HG03196 (cell line): ENCODE measurements around the gene ERCC2.

Experiments
- ATAC-seq: cut with Tn5 transposase; IDR thresholded peaks from one replicate; pipeline ENCODE4 v1.9.1; 2021; ENCODE audit not compliant: unreplicated experiment

The ERCC2 gene

DNA sequence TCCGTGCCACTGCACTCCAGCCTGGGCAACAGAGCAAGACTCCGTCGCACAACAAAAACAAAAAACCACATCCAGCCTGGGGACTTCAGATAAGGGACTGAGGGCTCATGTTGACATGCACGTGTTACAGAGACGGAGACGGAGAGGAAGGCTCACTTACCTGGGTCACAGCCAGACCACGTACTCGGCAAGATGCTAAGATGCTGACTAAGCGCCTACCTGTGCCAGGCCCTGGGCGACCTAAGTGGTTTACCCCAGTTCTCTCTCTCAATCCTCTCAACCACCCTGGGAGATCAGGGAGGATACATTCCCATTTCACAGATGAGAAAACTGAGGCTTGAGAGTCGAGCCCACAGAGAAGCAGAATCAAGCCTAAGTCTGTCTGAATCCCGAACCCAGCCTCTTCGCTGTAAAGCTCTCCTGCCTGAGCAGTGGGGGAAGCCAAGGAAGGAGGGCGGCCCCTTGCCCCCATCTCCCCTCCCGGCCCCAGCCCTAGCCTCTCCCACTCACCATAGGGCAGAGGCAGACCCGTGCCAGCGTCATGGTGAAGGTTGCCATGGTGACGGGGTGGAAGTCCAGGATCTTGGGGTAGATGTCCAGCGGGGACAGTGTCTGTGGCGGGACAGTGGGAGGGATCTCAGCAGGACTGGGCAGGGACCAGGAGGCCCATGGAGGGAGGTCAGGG is 13.5 kb downstream of the ERCC2 start:
- ATAC-seq, result no peak

DNA sequence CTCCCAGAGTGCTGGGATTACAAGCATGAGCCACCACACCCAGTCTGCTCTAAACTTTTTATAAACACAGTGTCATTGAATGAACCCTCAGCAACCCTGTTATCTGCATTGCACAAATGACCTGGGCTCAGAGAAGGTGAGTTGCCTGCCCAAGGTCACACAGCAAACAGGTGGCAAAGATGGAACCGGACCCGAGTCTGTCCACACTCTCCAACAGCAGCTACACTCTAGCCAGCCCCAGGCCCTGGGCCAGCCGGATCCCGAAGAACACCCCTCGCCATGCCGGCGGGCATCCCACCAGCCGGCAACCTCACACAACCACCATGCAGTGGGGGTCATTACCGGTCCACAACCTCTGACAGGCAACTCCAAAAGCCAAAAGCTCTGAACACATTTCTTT is 14.5 kb downstream of the ERCC2 start:
- ATAC-seq, result no peak

DNA sequence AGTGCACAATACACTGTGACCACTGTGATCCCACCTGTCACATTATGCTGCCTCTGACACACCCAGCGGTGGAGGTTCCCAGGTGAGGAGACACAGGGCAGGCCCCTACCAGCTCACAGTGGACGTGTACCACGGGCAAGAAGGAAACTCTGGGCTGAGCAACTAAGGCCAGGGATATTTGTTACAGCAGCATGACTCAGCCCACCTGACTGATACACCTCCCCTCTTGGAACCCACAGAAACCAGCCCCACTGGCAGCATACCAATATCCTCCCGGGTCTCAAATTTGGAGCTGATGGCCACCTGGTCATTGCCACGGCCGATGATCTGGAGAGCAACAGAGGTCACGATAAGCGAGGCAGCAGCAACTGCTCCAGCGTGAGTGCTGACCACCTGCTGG is 15.0 kb downstream of the ERCC2 start:
- no peak for ATAC-seq

DNA sequence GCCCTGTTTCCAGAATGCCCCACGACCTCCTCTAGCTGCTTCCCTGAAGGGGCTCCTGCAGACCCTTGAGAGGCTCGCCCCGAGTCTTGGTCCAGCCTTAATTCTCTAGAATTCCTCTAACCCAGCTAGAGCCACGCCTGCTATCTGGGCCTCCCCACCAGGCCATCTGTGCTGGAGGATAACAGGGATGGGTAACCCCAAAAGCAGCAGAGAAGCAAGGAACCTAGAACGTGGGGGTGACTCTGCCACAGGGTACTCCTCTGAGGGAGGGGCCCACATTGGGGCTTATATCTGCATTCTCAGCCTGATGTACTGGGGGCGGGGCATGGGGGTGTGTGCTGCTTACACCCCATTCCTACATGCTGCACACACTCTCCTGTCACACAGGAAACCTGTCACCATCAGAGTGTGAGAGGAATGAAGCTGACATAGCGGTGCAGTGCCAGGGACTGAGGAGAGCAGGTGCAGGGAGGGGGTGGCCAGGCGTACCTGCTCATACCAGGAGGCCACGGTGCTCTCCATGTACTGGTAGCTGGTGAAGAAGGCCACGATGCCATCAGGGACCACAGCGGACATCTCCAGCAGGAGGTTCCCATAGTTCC is 16.0 kb downstream of the ERCC2 start:
- ATAC-seq, result no peak

DNA sequence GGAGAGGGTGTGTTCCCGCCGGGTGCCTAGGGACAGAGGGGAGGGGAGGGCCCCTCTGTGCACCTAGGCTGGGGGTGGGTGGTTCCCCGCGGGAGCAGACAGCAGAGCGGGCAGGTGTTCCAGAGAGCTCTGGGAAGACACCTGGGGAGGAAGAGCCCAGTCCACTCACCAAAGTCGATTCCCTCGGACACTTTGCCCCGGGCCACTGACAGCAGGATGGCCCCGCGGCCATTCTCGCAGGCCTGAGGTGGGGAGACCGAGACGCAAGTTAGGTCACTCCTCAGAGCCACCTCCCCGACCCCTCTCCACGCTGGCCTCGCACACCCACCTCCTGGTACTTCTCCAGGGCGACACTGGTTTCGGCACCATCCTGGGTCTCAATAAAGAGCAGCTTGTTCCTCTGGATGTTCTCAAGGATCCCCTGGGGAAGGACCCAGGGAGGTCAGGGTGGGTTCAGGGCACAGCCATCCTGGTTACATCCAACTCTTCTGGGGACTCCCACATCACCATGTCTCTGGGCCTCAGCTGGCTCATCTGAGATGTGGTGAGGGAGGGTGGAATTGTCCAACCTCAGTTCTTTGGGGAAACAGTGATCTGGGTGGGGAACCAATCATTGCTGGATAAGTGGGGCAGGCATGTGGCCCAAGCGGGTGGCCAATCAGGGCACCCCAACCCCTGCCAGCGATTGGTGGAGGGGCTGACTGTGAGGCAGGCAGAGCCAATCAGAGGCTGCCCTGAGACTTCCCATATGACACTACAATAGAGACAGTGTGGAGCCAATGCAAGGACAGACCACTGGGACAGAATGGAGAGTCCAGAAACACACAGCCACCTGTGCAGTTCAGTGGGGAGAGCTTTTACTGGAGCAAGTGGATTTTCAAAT is 17.2 kb downstream of the ERCC2 start:
- ATAC-seq, result no peak

DNA sequence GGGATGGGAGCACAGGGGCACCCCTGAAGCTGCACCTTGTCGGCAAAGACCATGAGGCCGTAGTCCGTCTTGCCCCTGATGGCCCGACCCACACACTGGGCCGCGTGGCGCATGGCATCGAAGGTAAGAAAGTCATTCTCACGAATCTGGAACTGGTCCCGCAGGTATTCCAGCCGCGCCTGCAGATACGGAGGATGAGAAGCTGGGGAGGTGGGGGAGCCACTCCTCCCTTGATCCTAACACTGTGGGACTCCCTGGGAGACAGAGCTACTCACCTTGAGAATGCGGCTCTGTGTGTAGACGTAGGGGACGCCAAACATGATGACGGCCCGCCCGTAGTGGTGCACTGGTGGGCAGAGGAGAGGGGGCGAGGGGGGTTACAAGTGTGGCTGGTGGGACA is 17.9 kb downstream of the ERCC2 start:
- ATAC-seq, result no peak

DNA sequence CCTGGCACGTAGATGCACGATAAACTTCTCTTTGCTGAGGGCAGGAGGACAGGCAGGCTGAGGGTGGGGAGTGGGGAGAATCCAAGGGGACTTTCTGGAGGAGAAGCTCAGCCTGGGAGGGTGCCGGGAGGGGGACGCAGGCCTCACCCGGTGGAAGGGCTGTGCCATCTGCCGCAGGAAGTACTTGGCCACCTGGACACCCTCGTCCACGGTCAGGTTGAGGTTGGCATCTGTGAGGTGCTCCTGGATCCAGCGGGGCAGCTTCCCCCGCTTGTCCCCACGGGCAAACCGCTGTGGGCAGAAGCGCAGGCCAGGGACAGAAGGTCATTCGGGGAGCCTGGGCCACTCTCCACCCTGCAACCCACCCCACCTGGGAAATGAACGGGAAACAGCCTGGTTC is 18.3 kb downstream of the ERCC2 start:
- ATAC-seq, result no peak

DNA sequence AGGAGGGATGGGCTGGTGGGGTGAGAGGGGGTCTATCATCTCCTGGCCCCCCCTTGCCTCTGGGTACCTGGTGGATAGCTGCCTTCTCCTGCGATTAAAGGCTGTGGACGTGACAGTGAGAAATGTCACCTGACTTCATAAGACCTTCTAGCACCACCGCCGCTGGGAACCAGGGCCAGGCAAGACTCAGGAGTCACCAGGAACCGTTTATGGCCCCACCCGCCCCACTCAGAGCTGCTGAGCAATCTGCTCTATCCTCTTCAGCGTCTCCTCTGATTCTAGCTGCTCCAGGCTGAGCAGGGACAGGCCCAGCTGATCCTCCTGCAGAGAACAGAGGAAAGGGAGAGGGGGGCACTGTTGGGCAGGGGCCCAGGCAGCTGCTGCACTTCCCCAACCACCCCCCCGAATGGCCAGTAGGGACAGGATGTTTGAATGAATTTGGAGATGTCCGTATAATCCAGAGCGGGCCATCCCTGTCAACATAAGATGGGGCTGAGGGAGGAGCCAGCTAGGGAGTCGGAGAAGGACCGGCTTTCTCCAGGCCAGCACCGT is 18.9 kb downstream of the ERCC2 start:
- ATAC-seq, result no peak

DNA sequence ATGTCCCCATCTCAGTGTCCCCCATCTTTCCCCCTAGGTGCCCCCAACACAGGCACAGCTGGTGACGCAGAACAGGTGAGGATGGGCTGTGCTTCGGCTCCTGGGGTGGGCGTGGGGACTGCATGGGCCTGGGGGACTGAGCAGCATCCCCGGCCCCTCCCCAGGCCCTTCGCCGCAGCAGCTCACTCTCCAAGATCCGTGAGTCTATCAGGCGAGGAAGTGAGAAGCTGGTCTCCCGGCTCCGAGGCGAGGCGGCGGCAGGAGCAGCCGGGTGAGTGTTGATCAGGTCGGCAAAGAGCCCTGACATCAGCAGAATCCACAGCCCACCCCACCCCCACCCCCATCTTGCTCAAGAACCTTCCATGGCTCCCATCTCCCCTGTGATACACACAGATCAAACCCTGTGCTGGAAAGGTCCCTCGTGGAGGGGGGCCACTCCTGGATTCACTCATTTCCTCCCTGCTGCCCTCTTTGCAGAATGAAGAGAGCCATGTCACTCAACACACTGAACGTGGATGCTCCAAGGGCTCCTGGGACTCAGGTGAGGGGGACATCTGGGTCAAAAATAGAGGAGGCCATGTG is 19.8 kb downstream of the ERCC2 start:
- no peak for ATAC-seq

DNA sequence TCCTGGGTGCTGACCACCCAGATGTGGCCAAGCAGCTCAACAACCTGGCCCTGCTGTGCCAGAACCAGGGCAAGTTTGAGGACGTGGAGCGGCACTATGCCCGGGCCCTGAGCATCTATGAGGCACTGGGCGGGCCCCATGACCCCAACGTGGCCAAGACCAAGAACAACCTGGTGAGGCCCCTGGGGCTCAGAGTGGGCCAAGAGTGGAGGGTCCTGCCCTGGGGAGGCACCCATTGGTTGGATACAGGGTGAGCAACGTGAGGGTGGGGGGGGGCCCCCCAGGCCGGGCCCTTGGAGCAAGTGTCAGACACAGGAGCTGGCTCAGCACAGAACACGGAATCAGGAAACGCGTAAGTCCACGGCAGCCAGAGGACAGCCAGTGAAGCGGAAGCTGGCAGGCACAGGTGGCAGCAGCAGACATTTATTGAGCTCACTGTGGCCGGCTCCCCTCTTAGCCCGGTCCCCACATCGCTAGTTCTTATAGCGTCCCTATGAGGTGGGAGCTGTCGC is 20.9 kb downstream of the ERCC2 start:
- ATAC-seq, result no peak

DNA sequence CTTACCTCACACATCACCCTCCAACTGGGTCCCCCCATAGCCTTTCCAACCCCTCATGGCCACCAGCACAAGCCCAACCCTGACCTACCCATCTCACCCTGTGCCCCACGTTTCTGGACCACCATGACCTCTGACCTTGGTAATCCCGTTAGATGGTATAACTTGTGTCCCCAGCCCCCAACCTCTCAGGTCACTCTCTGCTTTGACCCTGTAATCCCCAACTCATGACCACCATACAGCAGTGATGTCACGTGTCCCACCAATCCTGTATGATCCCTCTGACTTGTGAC is 21.3 kb downstream of the ERCC2 start:
- ATAC-seq, result no peak

DNA sequence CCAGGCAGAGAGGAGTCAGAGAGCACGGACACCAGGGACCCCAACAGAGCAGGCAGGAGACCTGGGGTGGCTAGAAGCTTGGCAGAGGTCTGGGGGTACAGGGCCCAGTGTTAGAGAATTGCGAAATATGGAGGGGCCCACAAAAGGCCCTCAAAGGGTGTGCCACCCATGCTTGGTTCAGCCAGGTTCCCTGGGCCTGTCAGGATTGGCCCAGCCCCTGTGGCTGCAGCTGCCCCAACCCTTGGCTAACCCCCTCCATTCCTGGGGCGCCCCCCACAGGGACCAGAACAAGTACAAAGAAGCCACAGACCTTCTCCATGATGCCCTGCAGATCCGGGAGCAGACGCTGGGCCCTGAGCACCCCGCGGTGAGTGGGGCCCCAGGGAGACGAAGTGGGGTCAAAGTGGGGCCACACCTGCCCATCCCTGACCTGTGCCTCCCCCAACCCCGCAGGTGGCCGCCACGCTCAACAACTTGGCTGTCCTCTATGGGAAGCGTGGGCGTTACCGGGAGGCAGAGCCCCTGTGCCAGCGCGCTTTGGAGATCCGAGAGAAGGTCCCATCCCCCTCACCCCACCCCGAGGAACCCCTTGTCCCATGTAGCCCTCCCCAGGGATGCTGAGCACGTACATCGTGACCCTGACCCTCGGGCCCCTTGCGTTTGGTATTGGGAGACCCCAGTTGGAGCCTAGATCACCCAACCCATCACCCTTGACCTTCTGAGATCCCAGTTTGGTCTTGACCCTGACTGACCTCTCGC is 21.8 kb downstream of the ERCC2 start:
- no peak for ATAC-seq

DNA sequence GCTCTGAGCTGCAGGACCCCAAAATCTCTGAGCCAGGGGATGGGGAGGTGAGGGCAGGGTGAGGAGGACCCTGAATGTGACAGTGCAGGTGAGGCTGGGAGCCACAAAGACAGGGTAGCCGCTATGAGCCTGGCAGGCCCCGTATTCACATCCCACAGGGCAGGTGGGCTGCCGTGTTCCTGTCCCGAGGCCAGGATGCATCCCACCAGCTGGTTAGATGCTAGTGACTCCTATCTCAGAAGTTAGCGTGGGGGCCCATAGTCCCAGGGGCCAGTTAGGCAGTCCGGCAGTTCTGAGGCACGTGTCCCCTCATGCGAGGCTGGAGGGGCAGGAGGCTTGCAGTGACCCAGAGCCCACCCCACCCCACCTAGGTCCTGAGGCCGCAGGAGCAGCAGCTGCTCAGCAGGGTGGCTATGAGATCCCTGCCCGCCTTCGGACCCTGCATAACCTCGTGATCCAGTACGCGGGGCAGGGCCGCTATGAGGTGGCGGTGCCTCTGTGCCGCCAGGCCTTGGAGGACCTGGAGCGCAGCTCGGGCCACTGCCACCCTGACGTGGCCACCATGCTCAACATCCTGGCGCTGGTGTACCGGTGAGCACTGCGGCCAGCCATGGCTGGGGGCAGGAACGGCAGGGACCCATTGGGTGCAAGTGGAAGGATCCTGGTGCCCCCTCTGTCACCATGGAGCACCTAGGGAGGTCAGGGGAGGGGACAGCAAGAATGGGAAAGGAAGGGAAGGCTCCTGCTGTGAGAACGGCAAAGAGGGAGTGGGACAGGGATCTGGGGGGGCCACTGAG is 22.6 kb downstream of the ERCC2 start:
- ATAC-seq, result no peak

DNA sequence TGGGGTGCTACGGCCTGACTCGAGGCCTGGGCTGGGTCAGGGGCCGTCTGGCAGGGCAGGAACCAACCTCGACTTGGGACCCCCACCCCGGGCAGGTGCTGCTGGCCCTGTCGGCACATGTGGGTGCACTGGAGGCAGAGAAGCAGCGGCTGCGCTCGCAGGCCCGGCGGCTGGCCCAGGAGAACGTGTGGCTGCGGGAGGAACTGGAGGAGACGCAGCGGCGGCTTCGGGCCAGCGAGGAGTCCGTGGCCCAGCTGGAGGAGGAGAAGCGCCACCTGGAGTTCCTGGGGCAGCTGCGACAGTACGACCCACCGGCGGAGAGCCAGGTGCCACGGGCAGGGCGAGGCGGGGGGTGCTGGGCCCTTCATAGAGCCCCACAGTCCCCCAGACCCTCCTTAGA is 23.9 kb downstream of the ERCC2 start:
- no peak for ATAC-seq

DNA sequence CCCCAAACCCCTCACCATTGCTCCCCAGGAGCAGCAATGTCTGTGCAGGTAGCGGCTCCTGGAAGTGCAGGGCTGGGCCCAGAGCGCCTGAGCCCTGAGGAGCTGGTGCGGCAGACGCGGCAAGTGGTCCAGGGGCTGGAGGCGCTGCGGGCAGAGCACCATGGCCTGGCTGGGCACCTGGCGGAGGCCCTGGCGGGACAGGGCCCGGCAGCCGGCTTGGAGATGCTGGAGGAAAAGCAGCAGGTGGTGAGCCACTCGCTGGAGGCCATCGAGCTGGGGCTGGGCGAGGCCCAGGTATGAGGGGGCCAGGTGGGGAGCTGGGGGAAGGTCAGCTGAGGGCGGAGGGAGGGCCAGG is 24.9 kb downstream of the ERCC2 start:
- ATAC-seq, result no peak

DNA sequence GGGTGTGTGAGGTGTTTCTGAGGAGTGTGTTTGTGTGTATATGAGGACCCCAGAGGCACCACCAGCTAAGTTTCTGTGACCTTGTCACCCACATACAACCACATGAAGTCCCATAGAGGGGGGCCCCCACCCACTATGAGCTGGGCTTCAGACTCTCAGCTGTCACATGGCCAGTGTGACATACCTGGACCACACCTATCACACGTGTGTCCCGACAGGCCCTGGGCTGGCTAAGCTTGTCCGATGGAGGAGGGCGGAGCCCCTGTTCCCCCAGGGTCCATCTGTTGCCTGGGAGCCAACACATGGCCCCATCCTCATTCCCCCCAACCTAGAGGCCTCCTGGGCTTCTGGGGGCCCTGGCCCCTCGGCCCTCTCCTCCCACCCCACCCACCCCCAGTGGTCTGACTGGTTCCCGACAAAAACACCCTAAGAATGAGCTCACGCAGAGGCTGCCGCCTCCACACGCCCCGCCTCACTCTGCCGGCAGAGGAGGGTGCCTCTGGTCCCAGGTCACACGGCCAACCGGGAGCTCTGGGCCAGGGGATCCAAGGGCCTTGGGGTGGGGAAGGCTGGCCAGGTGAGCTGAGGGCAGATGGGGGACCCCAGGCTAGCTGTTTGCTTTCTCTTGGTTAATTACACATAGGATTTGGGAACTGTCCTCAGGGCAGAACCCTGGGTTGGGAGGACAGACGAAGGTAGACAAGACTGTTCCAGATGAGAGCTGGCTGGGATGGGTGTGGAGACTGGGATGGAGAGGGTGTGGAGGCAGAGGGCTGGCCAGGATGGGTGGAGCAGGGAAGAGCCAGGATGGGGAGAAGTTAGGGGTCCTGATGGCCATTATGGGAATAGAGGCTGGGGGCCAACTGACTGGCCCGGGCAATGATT is 25.5 kb downstream of the ERCC2 start:
- no peak for ATAC-seq

DNA sequence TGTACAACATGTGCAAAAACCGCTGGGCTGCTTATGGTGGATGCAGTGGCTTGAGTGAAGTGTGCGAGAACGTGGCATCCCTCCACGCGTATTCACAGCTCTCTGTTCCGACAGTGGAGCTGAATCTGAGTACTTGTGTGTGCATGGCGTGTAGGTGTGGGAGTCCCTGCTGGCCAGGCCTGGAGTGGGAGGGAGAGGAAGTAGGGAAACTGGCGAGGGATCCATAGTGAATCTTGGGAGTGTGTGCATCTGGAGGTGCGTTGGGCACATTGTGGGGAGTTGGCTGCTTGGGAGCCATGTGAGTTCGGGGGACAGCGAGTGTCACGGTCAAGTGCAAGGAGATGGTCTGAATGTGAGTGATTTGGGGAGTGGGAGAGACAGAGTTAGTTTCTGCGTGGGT is 27.5 kb downstream of the ERCC2 start:
- ATAC-seq, result no peak

DNA sequence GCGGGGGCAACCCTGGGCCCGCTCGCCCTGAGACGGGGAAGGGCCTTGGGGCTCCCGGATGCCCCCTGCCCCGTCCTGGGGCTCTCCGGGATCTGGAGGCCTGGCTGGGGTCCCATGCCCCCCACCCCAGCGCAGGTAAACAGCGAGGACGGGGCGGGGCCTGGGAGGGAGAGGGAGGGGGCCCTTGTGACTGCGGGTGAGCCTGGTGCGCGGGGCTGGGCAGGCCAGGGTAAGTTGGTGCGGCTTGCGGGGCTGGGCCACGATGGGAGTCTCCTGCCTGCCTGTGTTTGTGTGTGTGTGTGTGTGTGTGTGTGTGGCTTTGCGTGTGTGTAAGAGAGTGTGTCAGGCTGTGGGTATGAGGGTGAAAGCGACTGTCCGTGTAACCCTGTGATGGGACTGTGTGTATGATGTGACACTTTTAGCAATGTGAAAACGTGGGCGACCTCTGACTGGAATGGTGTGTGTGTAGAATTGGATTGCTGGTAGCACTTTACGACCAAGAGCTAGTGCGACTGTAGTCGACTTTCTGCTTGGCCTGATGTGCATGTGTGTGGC is 29.4 kb downstream of the ERCC2 start:
- no peak for ATAC-seq
